ENCODE data around the gene KRTAP3-2. TPM values are rescaled to one million over a fixed set of nuclear protein-coding genes. Genes with fewer than 3 reads are reported as not detected.

KRTAP3-2 gene
- total RNA-seq, 2 donors from 2014 or later: not detected

DNA sequence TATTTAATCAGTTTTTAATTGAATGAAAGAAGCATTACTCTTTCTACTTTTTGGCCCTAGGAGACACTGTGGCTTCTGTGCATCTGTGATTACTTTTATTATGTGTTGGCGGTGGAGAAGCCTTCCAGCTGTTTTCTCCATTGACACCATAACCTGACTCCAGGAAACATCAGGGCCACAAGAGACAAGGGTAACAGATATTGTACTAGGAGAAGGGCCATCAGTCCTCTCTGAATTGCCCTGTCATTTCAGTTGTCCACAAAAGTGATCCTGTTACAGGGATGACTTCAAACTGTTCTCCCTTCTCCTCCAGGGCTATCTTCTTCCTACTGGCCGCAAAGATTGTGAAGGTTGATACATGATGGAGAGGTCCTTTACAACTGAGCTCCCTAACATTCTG is 47.6 kb downstream of the KRTAP3-2 start:
- no peak overlapping the region for H3K27ac ChIP-seq
- no peak overlapping the region for H3K4me3 ChIP-seq
- no peaks in the 10 kb centered on the region for H3K27me3 ChIP-seq (replicated peaks; ENCODE audit: insufficient read depth)
- ATAC-seq (ENCODE audit: insufficient number of reproducible peaks, low FRiP score, low read depth): no peak
- no peaks in the 10 kb centered on the region for H3K36me3 ChIP-seq
- TF ChIP-seq, protein P1, sequence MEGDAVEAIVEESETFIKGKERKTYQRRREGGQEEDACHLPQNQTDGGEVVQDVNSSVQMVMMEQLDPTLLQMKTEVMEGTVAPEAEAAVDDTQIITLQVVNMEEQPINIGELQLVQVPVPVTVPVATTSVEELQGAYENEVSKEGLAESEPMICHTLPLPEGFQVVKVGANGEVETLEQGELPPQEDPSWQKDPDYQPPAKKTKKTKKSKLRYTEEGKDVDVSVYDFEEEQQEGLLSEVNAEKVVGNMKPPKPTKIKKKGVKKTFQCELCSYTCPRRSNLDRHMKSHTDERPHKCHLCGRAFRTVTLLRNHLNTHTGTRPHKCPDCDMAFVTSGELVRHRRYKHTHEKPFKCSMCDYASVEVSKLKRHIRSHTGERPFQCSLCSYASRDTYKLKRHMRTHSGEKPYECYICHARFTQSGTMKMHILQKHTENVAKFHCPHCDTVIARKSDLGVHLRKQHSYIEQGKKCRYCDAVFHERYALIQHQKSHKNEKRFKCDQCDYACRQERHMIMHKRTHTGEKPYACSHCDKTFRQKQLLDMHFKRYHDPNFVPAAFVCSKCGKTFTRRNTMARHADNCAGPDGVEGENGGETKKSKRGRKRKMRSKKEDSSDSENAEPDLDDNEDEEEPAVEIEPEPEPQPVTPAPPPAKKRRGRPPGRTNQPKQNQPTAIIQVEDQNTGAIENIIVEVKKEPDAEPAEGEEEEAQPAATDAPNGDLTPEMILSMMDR (IDR thresholded peaks at IDR 0.05): no peak
- no peaks in the 10 kb centered on the region for H3K9me3 ChIP-seq
- no peaks in the 10 kb centered on the region for H3K4me1 ChIP-seq (ENCODE audit: control insufficient read depth in 1 of 2, low read depth in 2 of 2)
- DNase-seq (ENCODE audit: low spot score): no peak

DNA sequence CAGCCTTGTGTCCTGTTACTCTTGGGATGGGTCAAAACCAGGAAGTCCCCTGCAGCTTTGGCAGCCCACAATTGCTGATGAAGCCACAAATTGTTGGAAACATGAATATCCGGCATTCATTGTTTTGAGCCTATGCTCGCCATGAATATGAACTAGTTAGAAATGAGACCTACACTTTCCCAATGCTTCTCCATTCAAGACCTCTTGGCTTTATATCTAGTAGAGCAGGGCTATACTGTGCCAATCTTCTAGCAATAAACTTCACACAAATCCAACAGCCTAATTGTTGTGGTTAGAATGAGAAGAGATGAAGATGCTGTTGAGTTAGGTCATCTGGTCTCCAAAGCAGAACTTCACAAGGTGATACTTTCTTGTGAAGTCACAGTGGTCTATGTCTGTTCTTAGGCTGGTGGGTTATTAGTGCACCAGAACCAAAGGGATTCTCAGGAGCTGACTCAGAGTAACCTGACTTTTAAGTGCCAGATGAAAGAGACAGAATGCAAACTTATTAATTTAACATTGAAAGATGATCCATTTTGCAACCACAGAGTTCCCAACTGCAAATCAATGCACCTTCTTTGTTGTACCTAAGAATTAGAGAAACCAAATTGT is 48.6 kb downstream of the KRTAP3-2 start:
- H3K9me3 ChIP-seq: no peaks in the 10 kb centered on the region
- TF ChIP-seq, protein P1 (IDR thresholded peaks at IDR 0.05): no peak
- H3K27ac ChIP-seq: no peak overlapping the region
- H3K4me1 ChIP-seq (ENCODE audit: control insufficient read depth in 1 of 2, low read depth in 2 of 2): no peaks in the 10 kb centered on the region
- no peaks in the 10 kb centered on the region for H3K36me3 ChIP-seq
- DNase-seq (ENCODE audit: low spot score) (no peak), ATAC-seq (ENCODE audit: insufficient number of reproducible peaks, low FRiP score, low read depth) (no peak)
- H3K4me3 ChIP-seq: no peak overlapping the region
- H3K27me3 ChIP-seq (replicated peaks; ENCODE audit: insufficient read depth): no peaks in the 10 kb centered on the region

DNA sequence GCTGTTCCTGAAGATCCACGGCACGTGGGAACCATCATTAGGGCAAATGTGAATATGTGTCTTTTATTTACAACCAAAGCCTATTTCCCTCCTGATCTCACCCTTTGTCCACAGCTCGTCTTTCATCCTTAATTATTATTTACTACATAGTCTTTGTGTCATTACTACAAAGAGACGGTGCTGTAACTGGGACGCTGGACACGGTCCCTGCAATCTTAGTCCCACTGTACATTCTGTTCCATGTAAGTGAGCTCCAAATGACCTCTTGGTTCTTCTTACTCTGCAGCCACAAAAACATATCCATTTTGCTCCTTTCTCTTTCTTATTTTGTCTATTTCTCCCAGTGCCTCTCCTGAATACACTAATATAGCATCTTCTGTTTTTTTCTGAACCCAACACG is 49.5 kb downstream of the KRTAP3-2 start:
- no peak for DNase-seq (ENCODE audit: low spot score)
- TF ChIP-seq, protein P1 (IDR thresholded peaks at IDR 0.05): no peak
- H3K9me3 ChIP-seq: no peaks in the 10 kb centered on the region

DNA sequence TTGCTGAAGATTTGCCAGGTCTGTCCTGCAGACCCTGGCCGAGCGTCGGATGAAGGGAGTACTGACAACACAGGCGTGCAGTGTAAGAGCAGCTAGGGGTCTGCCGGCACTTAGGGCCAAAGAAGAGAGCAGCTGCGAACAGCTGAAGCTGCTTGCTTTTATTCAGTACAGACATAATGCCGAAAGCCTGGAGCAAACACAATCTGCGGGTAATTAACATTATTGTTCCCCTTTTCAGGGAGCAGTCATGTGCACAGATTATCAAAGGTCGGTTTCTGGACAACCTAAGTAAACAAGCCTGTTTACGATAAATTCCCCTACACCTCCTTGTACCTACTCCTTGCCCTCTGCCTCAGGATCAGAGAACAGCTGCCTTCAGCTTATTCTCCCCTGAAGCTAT is 50.3 kb downstream of the KRTAP3-2 start:
- ATAC-seq (ENCODE audit: insufficient number of reproducible peaks, low FRiP score, low read depth) (no peak), DNase-seq (ENCODE audit: low spot score) (no peak)
- H3K36me3 ChIP-seq: no peaks in the 10 kb centered on the region
- no peaks in the 10 kb centered on the region for H3K9me3 ChIP-seq
- no peak overlapping the region for H3K4me3 ChIP-seq
- no peaks in the 10 kb centered on the region for H3K27me3 ChIP-seq (replicated peaks; ENCODE audit: insufficient read depth)
- H3K27ac ChIP-seq: no peak overlapping the region
- H3K4me1 ChIP-seq (ENCODE audit: control insufficient read depth in 1 of 2, low read depth in 2 of 2): no peaks in the 10 kb centered on the region
- TF ChIP-seq, protein P1 (IDR thresholded peaks at IDR 0.05): no peak

More for the DNA sequence above, 49.5 kb downstream of the KRTAP3-2 start:
- Histone ChIP-seq H3K36me3 (no peaks in the 10 kb centered on the region), H3K27me3 (replicated peaks; ENCODE audit: insufficient read depth) (no peaks in the 10 kb centered on the region), H3K27ac (no peak overlapping the region), H3K4me3 (no peak overlapping the region), H3K4me1 (ENCODE audit: control insufficient read depth in 1 of 2, low read depth in 2 of 2) (no peaks in the 10 kb centered on the region)
- ATAC-seq (ENCODE audit: insufficient number of reproducible peaks, low FRiP score, low read depth): no peak

Other genes with a start within 250 kb of the KRTAP3-2 start
- not detected for gene KRT25, start 244.6 kb downstream of the KRTAP3-2 start, total RNA-seq
- gene KRT26, start 227.7 kb downstream of the KRTAP3-2 start, total RNA-seq: not detected
- not detected for gene KRT27, start 217.4 kb downstream of the KRTAP3-2 start, total RNA-seq
- gene KRT28, start 199.9 kb downstream of the KRTAP3-2 start, total RNA-seq: not detected
- 10 to 100 TPM in 1 of 2 donors, 1 to 10 TPM in 1; 2.3 to 13.5 TPM for gene KRT10, start 177.3 kb downstream of the KRTAP3-2 start, total RNA-seq
- gene KRT12, start 132.7 kb downstream of the KRTAP3-2 start, total RNA-seq: not detected
- gene KRT20, start 114.7 kb downstream of the KRTAP3-2 start, total RNA-seq: 1 to 10 TPM in 1 of 2 donors, not detected in 1; 1.8 TPM
- under 1 TPM in 1 of 2 donors, not detected in 1; 0.54 TPM for gene KRT23, start 62.3 kb downstream of the KRTAP3-2 start, total RNA-seq
- gene KRT39, start 33.0 kb downstream of the KRTAP3-2 start, total RNA-seq: not detected
- gene KRT40, start 15.6 kb downstream of the KRTAP3-2 start, total RNA-seq: not detected
- gene KRTAP3-3, start 5.7 kb downstream of the KRTAP3-2 start, total RNA-seq: not detected
- gene KRTAP3-1, start 9.2 kb upstream of the KRTAP3-2 start, total RNA-seq: not detected
- not detected for gene KRTAP1-5, start 27.3 kb upstream of the KRTAP3-2 start, total RNA-seq
- gene KRTAP1-4, start 30.3 kb upstream of the KRTAP3-2 start, total RNA-seq: not detected
- gene KRTAP1-3, start 35.0 kb upstream of the KRTAP3-2 start, total RNA-seq: not detected
- not detected for gene KRTAP1-1, start 41.5 kb upstream of the KRTAP3-2 start, total RNA-seq
- gene KRTAP2-1, start 47.4 kb upstream of the KRTAP3-2 start, total RNA-seq: not detected
- gene KRTAP2-2, start 55.3 kb upstream of the KRTAP3-2 start, total RNA-seq: not detected
- not detected for gene KRTAP2-3, start 60.2 kb upstream of the KRTAP3-2 start, total RNA-seq
- not detected for gene KRTAP2-4, start 66.0 kb upstream of the KRTAP3-2 start, total RNA-seq
- gene KRTAP4-7, start 84.2 kb upstream of the KRTAP3-2 start, total RNA-seq: not detected
- gene KRTAP4-8, start 98.2 kb upstream of the KRTAP3-2 start, total RNA-seq: not detected
- gene KRTAP4-16, start 102.3 kb upstream of the KRTAP3-2 start, total RNA-seq: not detected
- gene KRTAP4-9, start 105.5 kb upstream of the KRTAP3-2 start, total RNA-seq: not detected
- not detected for gene KRTAP4-11, start 118.5 kb upstream of the KRTAP3-2 start, total RNA-seq
- gene KRTAP4-12, start 124.3 kb upstream of the KRTAP3-2 start, total RNA-seq: not detected
- not detected for gene KRTAP4-6, start 140.6 kb upstream of the KRTAP3-2 start, total RNA-seq
- gene KRTAP4-5, start 149.9 kb upstream of the KRTAP3-2 start, total RNA-seq: not detected
- not detected for gene KRTAP4-4, start 160.8 kb upstream of the KRTAP3-2 start, total RNA-seq
- not detected for gene KRTAP4-3, start 168.3 kb upstream of the KRTAP3-2 start, total RNA-seq
- not detected for gene KRTAP4-2, start 178.3 kb upstream of the KRTAP3-2 start, total RNA-seq
- not detected for gene KRTAP4-1, start 185.0 kb upstream of the KRTAP3-2 start, total RNA-seq
- not detected for gene KRTAP9-1, start 190.0 kb upstream of the KRTAP3-2 start, total RNA-seq
- not detected for gene KRTAP9-2, start 226.7 kb upstream of the KRTAP3-2 start, total RNA-seq
- not detected for gene KRTAP9-3, start 232.5 kb upstream of the KRTAP3-2 start, total RNA-seq
- not detected for gene KRTAP9-8, start 238.1 kb upstream of the KRTAP3-2 start, total RNA-seq
- not detected for gene KRTAP9-4, start 249.8 kb upstream of the KRTAP3-2 start, total RNA-seq

All from thoracic aorta (tissue), 2 donors.